Hepatocyte (in vitro differentiated cells): ENCODE measurements around the gene CLEC2A.

ENCODE experiments used
- EZH2 ChIP-seq: fragments of 200-600 bp; sonication (generic); IDR thresholded peaks from 2 replicates; pipeline ENCODE4 v1.6.1; 2016; ENCODE audit warnings: antibody characterized with exemption, mild to moderate bottlenecking, borderline replicate concordance
- EZH2phosphoT487 ChIP-seq: fragments of 200-600 bp; sonication (generic); IDR thresholded peaks from one replicate; pipeline ENCODE4 v1.6.1; 2018; ENCODE audit warnings: antibody characterized with exemption, mild to moderate bottlenecking, low read depth, moderate library complexity; ENCODE audit not compliant: unreplicated experiment, severe bottlenecking

DNA sequence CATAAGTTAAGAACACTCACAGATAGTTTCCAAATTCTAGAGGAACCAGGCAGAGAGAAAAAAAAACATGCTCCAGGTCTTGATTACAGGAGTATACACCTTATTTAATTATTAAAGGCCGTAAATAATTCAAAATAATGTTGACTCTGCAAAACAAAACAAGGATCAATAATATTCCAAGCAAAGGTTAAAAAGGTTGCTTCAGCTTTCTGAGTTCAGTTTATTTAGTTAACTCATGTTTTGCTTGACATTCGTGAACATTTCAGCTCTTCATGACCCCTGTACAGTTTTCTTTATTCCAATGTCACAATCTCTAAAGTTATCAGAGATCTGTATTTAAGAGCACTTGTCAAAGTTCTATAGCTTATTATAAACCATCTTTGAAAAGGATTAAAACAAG is 31.2 kb downstream of the CLEC2A start:
- no peak for TF ChIP-seq EZH2
- TF ChIP-seq EZH2phosphoT487 = no peak
